Mammary epithelial cell (primary cell): ENCODE results near the gene KLHL25.

Source experiments
- CTCF ChIP-seq, 2 donors: IDR thresholded peaks in 1 of 2; conservative IDR thresholded peaks in 1 of 2; 2 replicates each; pipeline ENCODE4 v1.5.1; 2011 to 2012; ENCODE audit warnings: inconsistent platforms in 2 of 2, low read length in 2 of 2, mild to moderate bottlenecking in 2 of 2, control low read depth in 1 of 2, low read depth in 1 of 2; ENCODE audit not compliant: insufficient read depth in 1 of 2; ENCODE audit errors: extremely low read depth in 1 of 2
- EZH2 ChIP-seq: IDR thresholded peaks from 2 replicates; pipeline ENCODE4 v1.6.1; 2012; ENCODE audit warnings: low read length, inconsistent platforms, borderline replicate concordance

DNA sequence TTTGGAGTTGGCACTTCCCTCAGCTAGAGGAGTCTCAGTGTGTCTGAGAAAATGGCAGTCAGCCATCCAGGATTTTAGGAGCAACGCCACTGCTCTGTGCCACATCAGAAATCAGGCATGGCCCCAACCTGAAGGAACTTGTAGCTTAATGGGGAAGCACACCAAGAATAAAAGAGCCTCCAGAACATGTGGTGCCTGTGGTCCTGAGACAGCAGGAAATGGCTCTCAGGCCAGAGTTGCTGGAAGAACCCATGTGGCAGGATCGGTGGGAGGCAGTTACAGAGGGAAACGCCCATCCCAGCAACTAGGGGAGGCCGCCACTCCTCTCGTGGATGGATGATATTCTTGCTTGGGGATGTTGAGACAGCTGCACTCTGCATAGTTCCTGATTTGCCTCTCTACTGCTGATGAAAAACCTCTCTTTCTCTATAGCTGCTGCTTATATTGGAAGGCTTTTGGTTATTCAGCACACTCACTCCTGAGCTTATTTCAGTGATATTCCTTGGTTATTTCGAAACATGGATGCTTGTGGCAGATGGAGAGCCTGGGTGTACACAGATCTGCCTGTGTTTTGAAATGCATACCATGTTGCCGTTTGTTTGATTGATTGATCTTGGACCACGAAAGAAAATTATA lies 52.4 kb downstream of the KLHL25 start:
- no peak for TF ChIP-seq CTCF (conservative IDR thresholded peaks at IDR 0.05 in 1 of 2, IDR thresholded peaks at IDR 0.05 in 1 of 2; ENCODE audit: extremely low read depth in 1 of 2, insufficient read depth in 1 of 2, low read depth in 1 of 2, low read length in 2 of 2)
- TF ChIP-seq EZH2 = no peak
